Parathyroid adenoma (tissue), 2 donors: ENCODE measurements around the gene PPP1R7.

Experiments used
- H2AFZ ChIP-seq: fragments of 300-600 bp; sonication (generic); one replicate; pipeline ENCODE4 v1.7.0; 2017; ENCODE audit warnings: antibody characterized with exemption, mild to moderate bottlenecking
- H3K27ac ChIP-seq: fragments of 300-600 bp; sonication (generic); one replicate; pipeline ENCODE4 v1.7.0; 2017
- H3K27me3 ChIP-seq: fragments of 300-600 bp; sonication (generic); one replicate; pipeline ENCODE4 v1.7.0; 2017; ENCODE audit warnings: low read length; ENCODE audit not compliant: control insufficient read depth, insufficient read depth
- H3K36me3 ChIP-seq: fragments of 300-600 bp; sonication (generic); one replicate; pipeline ENCODE4 v1.7.0; 2017; ENCODE audit warnings: low read length; ENCODE audit not compliant: control insufficient read depth, insufficient read depth
- H3K4me1 ChIP-seq: fragments of 300-600 bp; sonication (generic); one replicate; pipeline ENCODE4 v1.7.0; 2017; ENCODE audit warnings: control low read depth
- H3K4me2 ChIP-seq: fragments of 300-600 bp; sonication (generic); one replicate; pipeline ENCODE4 v1.7.0; 2017; ENCODE audit warnings: low read length
- H3K4me3 ChIP-seq: fragments of 300-600 bp; sonication (generic); one replicate; pipeline ENCODE4 v1.7.0; 2017; ENCODE audit warnings: low read depth, low read length
- H3K79me2 ChIP-seq: fragments of 300-600 bp; sonication (generic); one replicate; pipeline ENCODE4 v1.7.0; 2017; ENCODE audit warnings: control low read depth
- H3K9ac ChIP-seq: fragments of 300-600 bp; sonication (generic); one replicate; pipeline ENCODE4 v1.7.0; 2017; ENCODE audit warnings: mild to moderate bottlenecking
- H3K9me3 ChIP-seq: fragments of 300-600 bp; sonication (generic); one replicate; pipeline ENCODE4 v1.7.0; 2017; ENCODE audit warnings: low read length; ENCODE audit not compliant: control insufficient read depth
- TF ChIP-seq, protein P1 (sequence below): fragments of 300-600 bp; sonication (generic); IDR thresholded peaks from one replicate; pipeline ENCODE4 v1.7.0; 2017; ENCODE audit warnings: antibody characterized with exemption, mild to moderate bottlenecking
- donor health status: primary hyperparathyroidism.

The PPP1R7 gene

DNA sequence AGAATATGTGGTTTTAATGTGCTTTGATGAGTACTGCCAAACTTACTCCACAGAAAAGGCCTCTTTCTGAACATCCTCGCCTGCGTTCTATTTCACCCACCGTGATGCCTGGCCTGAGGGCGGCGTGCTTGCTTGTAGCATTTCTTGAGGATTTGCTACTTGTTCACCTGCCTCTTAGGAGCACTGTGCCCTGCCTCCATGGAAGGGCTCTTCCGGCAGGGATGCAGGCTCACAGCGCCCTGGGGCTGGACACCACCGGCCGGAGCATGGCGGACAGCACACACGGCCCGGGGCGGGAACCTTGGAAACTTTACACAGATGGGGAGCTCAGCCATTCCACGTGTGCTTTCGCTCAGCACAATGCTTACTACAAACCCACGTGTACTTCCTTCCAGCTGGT lies 75.3 kb downstream of the PPP1R7 start:
- no peak overlapping the region for H3K4me3 ChIP-seq
- no peaks in the 10 kb centered on the region for H3K9me3 ChIP-seq
- no peaks in the 10 kb centered on the region for H3K27me3 ChIP-seq
- H3K9ac ChIP-seq: no peak overlapping the region
- no peaks in the 10 kb centered on the region for H3K36me3 ChIP-seq
- no peak overlapping the region for H3K27ac ChIP-seq
- H3K4me1 ChIP-seq: no peaks in the 10 kb centered on the region
- TF ChIP-seq, protein P1, sequence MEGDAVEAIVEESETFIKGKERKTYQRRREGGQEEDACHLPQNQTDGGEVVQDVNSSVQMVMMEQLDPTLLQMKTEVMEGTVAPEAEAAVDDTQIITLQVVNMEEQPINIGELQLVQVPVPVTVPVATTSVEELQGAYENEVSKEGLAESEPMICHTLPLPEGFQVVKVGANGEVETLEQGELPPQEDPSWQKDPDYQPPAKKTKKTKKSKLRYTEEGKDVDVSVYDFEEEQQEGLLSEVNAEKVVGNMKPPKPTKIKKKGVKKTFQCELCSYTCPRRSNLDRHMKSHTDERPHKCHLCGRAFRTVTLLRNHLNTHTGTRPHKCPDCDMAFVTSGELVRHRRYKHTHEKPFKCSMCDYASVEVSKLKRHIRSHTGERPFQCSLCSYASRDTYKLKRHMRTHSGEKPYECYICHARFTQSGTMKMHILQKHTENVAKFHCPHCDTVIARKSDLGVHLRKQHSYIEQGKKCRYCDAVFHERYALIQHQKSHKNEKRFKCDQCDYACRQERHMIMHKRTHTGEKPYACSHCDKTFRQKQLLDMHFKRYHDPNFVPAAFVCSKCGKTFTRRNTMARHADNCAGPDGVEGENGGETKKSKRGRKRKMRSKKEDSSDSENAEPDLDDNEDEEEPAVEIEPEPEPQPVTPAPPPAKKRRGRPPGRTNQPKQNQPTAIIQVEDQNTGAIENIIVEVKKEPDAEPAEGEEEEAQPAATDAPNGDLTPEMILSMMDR: no peak
- H3K79me2 ChIP-seq: no peaks in the 10 kb centered on the region
- no peak overlapping the region for H3K4me2 ChIP-seq
- no peak overlapping the region for H2AFZ ChIP-seq

GRCh38 chr2:241225983-241226382 lies 75.7 kb downstream of the PPP1R7 start:
- no peaks in the 10 kb centered on the region for H3K36me3 ChIP-seq
- no peaks in the 10 kb centered on the region for H3K4me1 ChIP-seq
- no peaks in the 10 kb centered on the region for H3K9me3 ChIP-seq
- H3K27me3 ChIP-seq: no peaks in the 10 kb centered on the region
- no peak overlapping the region for H2AFZ ChIP-seq
- no peaks in the 10 kb centered on the region for H3K79me2 ChIP-seq
- no peak overlapping the region for H3K27ac ChIP-seq
- H3K4me3 ChIP-seq: no peak overlapping the region
- TF ChIP-seq, protein P1: no peak
- no peak overlapping the region for H3K9ac ChIP-seq
- H3K4me2 ChIP-seq: no peak overlapping the region

DNA sequence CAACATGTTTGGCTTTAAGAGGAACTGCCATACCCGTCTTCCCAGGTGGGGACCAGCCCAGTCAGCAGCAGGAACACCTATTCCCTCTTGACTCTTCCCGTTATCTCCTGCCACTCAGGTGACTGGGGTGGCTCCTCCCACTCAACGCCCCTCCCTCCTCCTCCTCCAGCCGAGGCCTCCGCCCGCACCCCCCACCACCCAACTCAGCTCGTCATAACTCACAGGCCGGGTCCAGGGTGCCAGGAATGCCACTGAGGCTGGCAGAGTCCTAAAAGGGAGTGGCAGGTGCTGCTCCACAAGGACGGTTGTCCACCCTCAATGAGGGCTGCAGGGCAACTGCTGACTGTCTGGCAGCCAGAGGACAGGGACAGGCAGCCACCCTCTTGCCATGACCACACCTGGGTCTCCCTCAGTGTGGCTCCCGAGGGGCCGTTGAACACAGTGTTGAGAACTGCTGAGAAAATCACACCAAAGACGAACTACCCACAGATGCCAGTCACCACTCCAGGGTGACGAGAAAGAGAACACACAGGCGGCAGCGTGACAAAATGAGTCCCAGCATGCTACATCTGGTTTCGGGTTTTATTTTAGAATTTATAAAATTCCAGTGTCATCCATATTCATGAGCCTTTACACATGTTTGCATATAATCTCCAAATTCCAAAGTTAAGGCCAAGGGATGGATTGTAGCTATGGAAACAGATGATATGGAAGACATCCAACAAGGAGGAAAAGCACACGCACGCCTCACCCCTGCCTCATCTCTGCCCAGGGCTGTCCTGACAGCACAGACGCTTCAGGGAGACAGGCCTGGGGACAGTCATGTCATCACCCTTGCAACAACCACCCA lies 76.7 kb downstream of the PPP1R7 start:
- Histone ChIP-seq H3K4me1 (no peaks in the 10 kb centered on the region), H3K4me3 (no peak overlapping the region), H2AFZ (no peak overlapping the region), H3K27ac (no peak overlapping the region), H3K9ac (no peak overlapping the region), H3K36me3 (no peaks in the 10 kb centered on the region), H3K4me2 (no peak overlapping the region), H3K9me3 (no peaks in the 10 kb centered on the region), H3K27me3 (no peaks in the 10 kb centered on the region), H3K79me2 (no peaks in the 10 kb centered on the region)
- TF ChIP-seq, protein P1: no peak

DNA sequence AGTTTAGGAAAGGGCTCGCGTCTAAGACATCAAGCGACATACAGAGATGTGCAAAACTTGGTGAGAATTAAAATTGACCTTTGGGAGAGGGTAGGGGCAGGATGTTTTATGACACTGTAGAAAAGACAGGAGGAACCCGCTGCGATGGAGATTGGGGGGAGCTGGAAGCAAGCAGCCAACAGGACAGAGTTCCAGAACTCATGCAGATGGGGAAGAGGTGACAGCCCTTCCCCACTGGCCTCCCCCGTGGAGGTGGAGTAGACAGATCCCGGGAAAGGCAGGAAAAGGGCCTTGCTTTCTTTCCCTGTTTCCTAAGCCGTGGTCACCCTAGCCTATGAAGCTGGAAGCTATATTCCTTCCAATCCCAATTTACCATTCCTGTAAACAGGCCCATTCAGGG lies 77.3 kb downstream of the PPP1R7 start:
- Histone ChIP-seq H3K27ac (no peak overlapping the region), H3K9me3 (no peaks in the 10 kb centered on the region), H3K27me3 (no peaks in the 10 kb centered on the region), H3K4me2 (no peak overlapping the region), H3K4me3 (no peak overlapping the region), H3K36me3 (no peaks in the 10 kb centered on the region), H3K79me2 (no peaks in the 10 kb centered on the region), H3K9ac (no peak overlapping the region), H3K4me1 (no peaks in the 10 kb centered on the region), H2AFZ (no peak overlapping the region)
- TF ChIP-seq, protein P1: no peak
